Measurements from ENCODE around the gene IL12RB1. TPM values are rescaled to one million over a fixed set of nuclear protein-coding genes. Genes with fewer than 3 reads are reported as not detected.

IL12RB1 gene
- polyA plus RNA-seq, 2 of the 4 experiments (the other 2 are of a cell fraction), result not detected

DNA sequence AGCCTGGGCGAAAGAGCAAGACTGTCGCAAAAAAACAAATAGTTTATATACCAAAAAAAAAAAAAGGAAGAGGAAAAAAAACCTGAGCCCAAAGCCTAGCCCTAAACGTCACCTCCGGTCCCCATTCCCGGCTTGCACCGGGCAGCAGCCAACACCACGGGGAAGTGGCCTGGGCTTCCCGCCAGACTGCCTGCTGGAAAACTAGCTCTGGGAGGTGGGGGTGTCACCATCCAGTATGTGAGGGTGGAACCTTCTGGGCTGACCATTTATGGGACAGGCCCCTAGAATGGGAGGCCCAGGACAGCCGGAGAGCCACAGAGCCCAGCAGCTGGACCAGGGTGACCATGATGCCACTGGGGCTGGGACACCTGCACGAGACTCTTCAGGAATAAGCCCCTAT lies 37.3 kb downstream of the IL12RB1 start:
- CTCF ChIA-PET, result interaction anchor here (1.9 kb wide), 1 partner anchor 42 kb away, joined by 5 read pairs; no protein-coding TSS in a partner anchor

DNA sequence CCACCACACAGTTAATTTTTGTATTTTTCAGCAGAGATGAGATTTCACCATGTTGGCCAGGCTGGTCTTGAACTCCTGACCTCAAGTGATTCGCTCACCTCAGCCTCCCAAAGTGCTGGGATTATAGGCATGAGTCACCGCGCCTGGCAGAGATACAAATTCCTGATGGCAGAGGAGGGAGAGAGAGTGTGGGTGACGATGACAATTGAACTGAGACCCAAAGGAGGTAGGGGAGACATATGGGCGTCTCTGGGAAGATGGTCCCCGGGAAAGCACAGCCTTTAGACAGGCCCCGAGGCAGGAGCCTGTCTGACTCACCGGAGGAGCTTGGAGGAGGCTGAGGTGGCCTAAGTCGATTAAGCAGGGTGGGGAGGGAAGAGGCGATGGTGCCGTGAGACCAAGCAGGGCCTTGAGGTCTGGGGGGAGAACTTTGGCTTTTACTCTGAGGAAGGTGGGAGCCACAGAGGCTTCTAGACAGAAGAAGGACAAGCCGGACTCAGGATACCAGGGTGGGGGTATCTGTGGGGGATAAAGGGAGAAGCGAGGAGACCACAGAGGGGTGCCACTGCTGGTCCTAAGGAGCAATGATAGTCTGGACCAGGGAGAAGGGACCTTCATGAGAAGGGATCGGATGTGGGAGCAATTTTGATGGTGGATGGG lies 40.5 kb downstream of the IL12RB1 start:
- Histone ChIP-seq H3K27ac (peak overlapping the region; percentile 30 to 73; a peak in 4 of 6 replicates), H3K4me2 (peak overlapping the region; percentile 60), H3K4me3 (no peak overlapping the region), H3K4me1 (peaks cover 19% of the 10 kb centered on the region), H3K9me3 (no peaks in the 10 kb centered on the region)
- FAIRE-seq (no peak), ATAC-seq (peak; percentile 56 to 81; a peak in 4 of 6 replicates), DNase-seq (ENCODE audit: low read depth in 1 of 2, low spot score in 1 of 2) (peak in 1 of 2 experiments; percentile 54)
- POLR2A ChIA-PET, result interaction anchor here (0.7 kb wide), 1 partner anchor 10 kb away, joined by 3 read pairs; no protein-coding TSS in a partner anchor
- CTCF ChIA-PET, result interaction anchor here (1.7 kb wide), 1 partner anchor 100 kb away, joined by 3 read pairs; no protein-coding TSS in a partner anchor
- WGBS (ENCODE audit: missing lambda C conversion rate), result 30% methylated on average over 14 of the region's 14 CpGs
- TF ChIP-seq ZFP36 (IDR thresholded peaks at IDR 0.05; ENCODE audit: borderline replicate concordance, partially characterized antibody), result peak; percentile 27
- TF ChIP-seq MAFK (IDR thresholded peaks at IDR 0.05; ENCODE audit: partially characterized antibody), result no peak
- 0 out of 2 replicates have a peak, but pooled peaks have one; percentile 11 for TF ChIP-seq JUNB (IDR thresholded peaks at IDR 0.05)
- no peak for TF ChIP-seq FOSL2 (IDR thresholded peaks at IDR 0.05)
- TF ChIP-seq FOSL2 (CRISPR knock-in tag; IDR thresholded peaks at IDR 0.05), result peak; percentile 83
- TF ChIP-seq EP300 (IDR thresholded peaks at IDR 0.05), result no peak

More for the DNA sequence above, 37.3 kb downstream of the IL12RB1 start:
- H3K27ac ChIP-seq, result no peak overlapping the region
- 71% methylated on average over 10 of the region's 10 CpGs for WGBS (ENCODE audit: missing lambda C conversion rate)
- FAIRE-seq (no peak), DNase-seq (ENCODE audit: low read depth in 1 of 2, low spot score in 1 of 2) (no peak), ATAC-seq (0 out of 6 replicates have a peak, but pooled peaks of 1 of the 2 experiments have one; percentile 27)
- no peaks in the 10 kb centered on the region for H3K9me3 ChIP-seq
- TF ChIP-seq, protein P1, sequence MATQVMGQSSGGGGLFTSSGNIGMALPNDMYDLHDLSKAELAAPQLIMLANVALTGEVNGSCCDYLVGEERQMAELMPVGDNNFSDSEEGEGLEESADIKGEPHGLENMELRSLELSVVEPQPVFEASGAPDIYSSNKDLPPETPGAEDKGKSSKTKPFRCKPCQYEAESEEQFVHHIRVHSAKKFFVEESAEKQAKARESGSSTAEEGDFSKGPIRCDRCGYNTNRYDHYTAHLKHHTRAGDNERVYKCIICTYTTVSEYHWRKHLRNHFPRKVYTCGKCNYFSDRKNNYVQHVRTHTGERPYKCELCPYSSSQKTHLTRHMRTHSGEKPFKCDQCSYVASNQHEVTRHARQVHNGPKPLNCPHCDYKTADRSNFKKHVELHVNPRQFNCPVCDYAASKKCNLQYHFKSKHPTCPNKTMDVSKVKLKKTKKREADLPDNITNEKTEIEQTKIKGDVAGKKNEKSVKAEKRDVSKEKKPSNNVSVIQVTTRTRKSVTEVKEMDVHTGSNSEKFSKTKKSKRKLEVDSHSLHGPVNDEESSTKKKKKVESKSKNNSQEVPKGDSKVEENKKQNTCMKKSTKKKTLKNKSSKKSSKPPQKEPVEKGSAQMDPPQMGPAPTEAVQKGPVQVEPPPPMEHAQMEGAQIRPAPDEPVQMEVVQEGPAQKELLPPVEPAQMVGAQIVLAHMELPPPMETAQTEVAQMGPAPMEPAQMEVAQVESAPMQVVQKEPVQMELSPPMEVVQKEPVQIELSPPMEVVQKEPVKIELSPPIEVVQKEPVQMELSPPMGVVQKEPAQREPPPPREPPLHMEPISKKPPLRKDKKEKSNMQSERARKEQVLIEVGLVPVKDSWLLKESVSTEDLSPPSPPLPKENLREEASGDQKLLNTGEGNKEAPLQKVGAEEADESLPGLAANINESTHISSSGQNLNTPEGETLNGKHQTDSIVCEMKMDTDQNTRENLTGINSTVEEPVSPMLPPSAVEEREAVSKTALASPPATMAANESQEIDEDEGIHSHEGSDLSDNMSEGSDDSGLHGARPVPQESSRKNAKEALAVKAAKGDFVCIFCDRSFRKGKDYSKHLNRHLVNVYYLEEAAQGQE (IDR thresholded peaks at IDR 0.05), result no peak
- TF ChIP-seq EP300 (IDR thresholded peaks at IDR 0.05), result no peak
- TF ChIP-seq RCOR1 (IDR thresholded peaks at IDR 0.05; ENCODE audit: low read depth, low read length), result no peak
- TF ChIP-seq ZNF302 (CRISPR knock-in tag; IDR thresholded peaks at IDR 0.05), result no peak
- no peak for TF ChIP-seq RFX5 (IDR thresholded peaks at IDR 0.05)
- TF ChIP-seq CHD4 (IDR thresholded peaks at IDR 0.05; ENCODE audit: borderline replicate concordance), result no peak
- no peak for TF ChIP-seq JUNB (IDR thresholded peaks at IDR 0.05)
- TF ChIP-seq FOSB (CRISPR knock-in tag; IDR thresholded peaks at IDR 0.05), result no peak
- TF ChIP-seq RAD21 (conservative IDR thresholded peaks at IDR 0.05 in 1 of 2, IDR thresholded peaks at IDR 0.05 in 1 of 2), result no peak
- TF ChIP-seq GATA3 (IDR thresholded peaks at IDR 0.05; ENCODE audit: borderline replicate concordance), result no peak
- TF ChIP-seq, protein P2, sequence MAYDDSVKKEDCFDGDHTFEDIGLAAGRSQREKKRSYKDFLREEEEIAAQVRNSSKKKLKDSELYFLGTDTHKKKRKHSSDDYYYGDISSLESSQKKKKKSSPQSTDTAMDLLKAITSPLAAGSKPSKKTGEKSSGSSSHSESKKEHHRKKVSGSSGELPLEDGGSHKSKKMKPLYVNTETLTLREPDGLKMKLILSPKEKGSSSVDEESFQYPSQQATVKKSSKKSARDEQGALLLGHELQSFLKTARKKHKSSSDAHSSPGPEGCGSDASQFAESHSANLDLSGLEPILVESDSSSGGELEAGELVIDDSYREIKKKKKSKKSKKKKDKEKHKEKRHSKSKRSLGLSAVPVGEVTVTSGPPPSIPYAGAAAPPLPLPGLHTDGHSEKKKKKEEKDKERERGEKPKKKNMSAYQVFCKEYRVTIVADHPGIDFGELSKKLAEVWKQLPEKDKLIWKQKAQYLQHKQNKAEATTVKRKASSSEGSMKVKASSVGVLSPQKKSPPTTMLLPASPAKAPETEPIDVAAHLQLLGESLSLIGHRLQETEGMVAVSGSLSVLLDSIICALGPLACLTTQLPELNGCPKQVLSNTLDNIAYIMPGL (CRISPR knock-in tag; IDR thresholded peaks at IDR 0.05; ENCODE audit: borderline replicate concordance), result no peak
- no peak overlapping the region for H3K4me3 ChIP-seq
- H3K4me2 ChIP-seq, result no peak overlapping the region
- peaks cover 24% of the 10 kb centered on the region for H3K4me1 ChIP-seq
- POLR2A ChIA-PET, result interaction anchor here (0.7 kb wide), 1 partner anchor 64 kb away, joined by 3 read pairs; no protein-coding TSS in a partner anchor

Data from A549 (cell line).